Mesendoderm (in vitro differentiated cells): Measurements from ENCODE around the gene ARHGAP10.

Experiments used
- DNase-seq: peaks from one replicate; pipeline ENCODE4 v3.0.0; 2013
- H2AK5ac ChIP-seq: 2 replicates; pipeline ENCODE4 v1.6.1; 2013; ENCODE audit warnings: low read length, inconsistent platforms
- H2BK120ac ChIP-seq: 2 replicates; pipeline ENCODE4 v1.6.1; 2013; ENCODE audit warnings: low read depth, mild to moderate bottlenecking, low read length, moderate library complexity, mixed read lengths
- H2BK15ac ChIP-seq: replicated peaks from 2 replicates; pipeline ENCODE4 v1.6.1; 2013; ENCODE audit warnings: low read depth, mild to moderate bottlenecking, moderate library complexity
- H2BK5ac ChIP-seq: 2 replicates; pipeline ENCODE4 v1.6.1; 2013; ENCODE audit warnings: low read length, inconsistent platforms
- H3K18ac ChIP-seq: 2 replicates; pipeline ENCODE4 v1.6.1; 2013; ENCODE audit warnings: mild to moderate bottlenecking, low read length, mixed read lengths
- H3K23ac ChIP-seq: one replicate; pipeline ENCODE4 v1.6.1; 2013; ENCODE audit warnings: low read length
- H3K27ac ChIP-seq: 2 replicates; pipeline ENCODE4 v1.5.1; 2013; ENCODE audit warnings: low read depth, mild to moderate bottlenecking, inconsistent platforms, low read length, moderate library complexity
- H3K27me3 ChIP-seq: 2 replicates; pipeline ENCODE4 v1.6.1; 2013; ENCODE audit warnings: low read length, control low read depth, mild to moderate bottlenecking, inconsistent platforms; ENCODE audit not compliant: insufficient read depth, poor library complexity
- H3K36me3 ChIP-seq: 2 replicates; pipeline ENCODE4 v1.6.1; 2013; ENCODE audit warnings: low read length, inconsistent platforms; ENCODE audit not compliant: control insufficient read depth, insufficient read depth
- H3K4ac ChIP-seq: one replicate; pipeline ENCODE4 v1.6.1; 2013; ENCODE audit warnings: low read depth, mild to moderate bottlenecking, low read length, moderate library complexity
- H3K4me1 ChIP-seq: 2 replicates; pipeline ENCODE4 v1.6.1; 2013; ENCODE audit warnings: low read depth, low read length, inconsistent platforms; ENCODE audit not compliant: control insufficient read depth
- H3K4me2 ChIP-seq: 2 replicates; pipeline ENCODE4 v1.6.1; 2013; ENCODE audit warnings: low read length
- H3K4me3 ChIP-seq: 2 replicates; pipeline ENCODE4 v1.5.1; 2013; ENCODE audit warnings: mild to moderate bottlenecking, low read length
- H3K56ac ChIP-seq: one replicate; pipeline ENCODE4 v1.6.1; 2013; ENCODE audit warnings: low read length
- H3K79me1 ChIP-seq: 2 replicates; pipeline ENCODE4 v1.6.1; 2013; ENCODE audit warnings: low read length, inconsistent platforms
- H3K79me2 ChIP-seq: 2 replicates; pipeline ENCODE4 v1.6.1; 2013; ENCODE audit warnings: mild to moderate bottlenecking, low read length; ENCODE audit not compliant: control insufficient read depth, insufficient read depth
- H3K9ac ChIP-seq: 2 replicates; pipeline ENCODE4 v1.6.1; 2013; ENCODE audit warnings: low read length, inconsistent platforms
- H4K5ac ChIP-seq: one replicate; pipeline ENCODE4 v1.6.1; 2013; ENCODE audit warnings: low read length
- H4K8ac ChIP-seq: one replicate; pipeline ENCODE4 v1.6.1; 2013; ENCODE audit warnings: low read depth, mild to moderate bottlenecking, control low read depth, low read length, moderate library complexity
- WGBS: extraction: QIAGEN DNeasy Blood & Tissue Kit; methylation state at CpG from one replicate; pipeline ENCODE4 v1.1.7; 2013; ENCODE audit warnings: low lambda C conversion rate, missing lambda C conversion rate; ENCODE audit not compliant: insufficient coverage; ENCODE audit errors: extremely low coverage; 5-methylcytosine and 5-hydroxymethylcytosine counted together

Gene ARHGAP10

DNA sequence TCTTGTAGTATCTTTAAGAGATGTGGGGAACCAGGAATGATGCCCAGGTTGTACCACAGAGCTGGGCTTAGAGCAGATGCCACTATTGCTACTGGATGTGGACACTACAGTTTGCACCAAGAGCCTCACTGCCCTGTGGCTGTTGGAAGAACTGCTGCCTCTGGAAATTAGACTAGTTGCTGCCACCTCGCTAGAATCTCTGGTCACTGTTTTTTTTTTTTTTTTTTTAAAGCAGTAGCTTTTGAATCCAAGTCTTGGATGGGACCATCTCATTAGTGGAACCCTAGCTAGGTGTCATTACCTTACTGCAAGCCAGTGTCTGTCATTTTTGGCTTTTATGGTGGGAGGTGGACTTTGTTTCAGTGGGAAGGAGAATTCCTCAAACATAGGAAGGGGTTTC lies 105.5 kb downstream of the ARHGAP10 start:
- H3K79me2 ChIP-seq: no peaks in the 10 kb centered on the region
- no peak overlapping the region for H4K5ac ChIP-seq
- H3K23ac ChIP-seq: no peak overlapping the region
- H3K4me1 ChIP-seq: no peaks in the 10 kb centered on the region
- no peak overlapping the region for H4K8ac ChIP-seq
- H2BK15ac ChIP-seq: no peak overlapping the region
- no peak overlapping the region for H3K4me3 ChIP-seq
- no peaks in the 10 kb centered on the region for H3K79me1 ChIP-seq
- no CpG with 5 or more reads among the region's 1 CpG for WGBS
- peak; percentile 41 for DNase-seq
- no peaks in the 10 kb centered on the region for H3K36me3 ChIP-seq
- no peaks in the 10 kb centered on the region for H3K27me3 ChIP-seq
- no peak overlapping the region for H3K9ac ChIP-seq
- H2BK120ac ChIP-seq: peak overlapping the region; percentile 28
- no peak overlapping the region for H3K18ac ChIP-seq
- no peak overlapping the region for H3K4ac ChIP-seq
- H3K56ac ChIP-seq: no peak overlapping the region
- H3K4me2 ChIP-seq: no peak overlapping the region
- no peak overlapping the region for H3K27ac ChIP-seq
- no peak overlapping the region for H2AK5ac ChIP-seq
- H2BK5ac ChIP-seq: no peak overlapping the region

DNA sequence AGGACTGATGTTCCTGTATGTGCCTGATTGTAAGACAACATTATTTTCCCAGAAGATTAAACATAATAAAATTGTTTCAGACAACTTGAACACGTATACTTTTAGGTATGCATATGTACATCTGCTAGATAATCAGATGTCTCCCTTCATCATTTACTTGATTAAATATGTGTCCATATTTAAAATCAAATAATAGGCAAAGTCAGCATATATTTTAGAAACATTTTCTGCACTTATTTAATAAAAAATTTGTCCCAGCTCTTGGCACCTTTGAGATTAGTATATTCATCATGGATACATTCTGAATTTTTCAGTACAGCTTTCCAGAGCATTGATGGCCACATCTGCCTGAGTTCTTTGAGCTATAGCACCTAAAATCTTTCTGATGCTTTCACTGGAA lies 106.0 kb downstream of the ARHGAP10 start:
- H3K27ac ChIP-seq: no peak overlapping the region
- no peak overlapping the region for H3K4ac ChIP-seq
- no CpG with 5 or more reads among the region's 1 CpG for WGBS
- H2BK120ac ChIP-seq: no peak overlapping the region
- no peak overlapping the region for H3K4me2 ChIP-seq
- H3K23ac ChIP-seq: no peak overlapping the region
- H4K8ac ChIP-seq: no peak overlapping the region
- H2BK15ac ChIP-seq: no peak overlapping the region
- H3K56ac ChIP-seq: no peak overlapping the region
- no peaks in the 10 kb centered on the region for H3K4me1 ChIP-seq
- H3K9ac ChIP-seq: no peak overlapping the region
- no peak overlapping the region for H3K4me3 ChIP-seq
- H3K18ac ChIP-seq: no peak overlapping the region
- H2BK5ac ChIP-seq: no peak overlapping the region
- no peaks in the 10 kb centered on the region for H3K79me2 ChIP-seq
- H3K27me3 ChIP-seq: no peaks in the 10 kb centered on the region
- no peak for DNase-seq
- H3K79me1 ChIP-seq: no peaks in the 10 kb centered on the region
- no peaks in the 10 kb centered on the region for H3K36me3 ChIP-seq
- H2AK5ac ChIP-seq: no peak overlapping the region
- no peak overlapping the region for H4K5ac ChIP-seq

DNA sequence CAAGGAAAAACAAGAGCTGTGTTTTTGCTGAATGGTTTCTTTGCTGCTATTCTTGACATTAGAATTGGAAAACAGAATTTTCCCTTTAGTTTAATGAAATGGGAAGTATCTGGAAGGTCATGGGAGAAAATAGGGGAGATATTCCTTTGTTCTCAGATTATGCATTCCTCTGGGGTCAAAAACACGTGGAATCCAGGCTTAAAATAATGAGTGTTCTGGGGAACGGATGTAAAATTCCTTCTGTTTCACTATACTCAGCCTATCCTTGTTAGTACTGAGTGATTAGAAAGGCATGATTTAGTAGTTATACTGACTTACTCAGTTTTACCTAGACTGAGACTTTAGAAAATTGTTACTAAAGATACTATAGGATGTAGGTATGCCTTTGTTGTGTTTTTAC lies 107.3 kb downstream of the ARHGAP10 start:
- no CpG with 5 or more reads among the region's 2 CpGs for WGBS
- Histone ChIP-seq H3K36me3 (no peaks in the 10 kb centered on the region), H3K27me3 (no peaks in the 10 kb centered on the region), H3K56ac (no peak overlapping the region), H3K4ac (no peak overlapping the region), H3K23ac (no peak overlapping the region), H4K5ac (no peak overlapping the region), H2BK15ac (no peak overlapping the region), H3K18ac (no peak overlapping the region), H3K9ac (no peak overlapping the region), H3K79me2 (no peaks in the 10 kb centered on the region), H3K27ac (no peak overlapping the region), H3K4me3 (no peak overlapping the region), H2AK5ac (no peak overlapping the region), H3K4me1 (no peaks in the 10 kb centered on the region), H4K8ac (no peak overlapping the region), H2BK120ac (no peak overlapping the region), H3K79me1 (peaks cover 2% of the 10 kb centered on the region), H3K4me2 (no peak overlapping the region), H2BK5ac (no peak overlapping the region)
- DNase-seq: no peak

DNA sequence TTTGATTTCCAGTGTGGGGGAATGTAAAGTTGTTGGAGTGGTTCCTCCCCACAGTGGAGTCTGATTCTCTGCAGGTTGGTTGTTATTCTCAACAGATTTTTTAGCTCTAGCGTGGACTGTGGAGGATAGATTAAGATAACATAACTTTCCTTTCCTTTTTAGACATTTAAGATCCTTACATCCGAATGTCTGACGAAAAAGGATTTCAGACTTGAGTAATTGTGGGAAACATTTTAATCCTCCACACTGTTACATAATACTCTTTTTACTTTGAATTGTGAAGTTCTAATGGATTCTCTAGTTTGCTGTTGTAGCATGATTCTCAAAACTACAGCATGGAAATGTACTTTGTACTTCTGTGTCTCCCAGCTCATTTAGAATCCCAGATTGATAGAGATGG lies 107.8 kb downstream of the ARHGAP10 start:
- Histone ChIP-seq H3K23ac (no peak overlapping the region), H2AK5ac (no peak overlapping the region), H3K79me2 (no peaks in the 10 kb centered on the region), H3K4me3 (no peak overlapping the region), H3K36me3 (no peaks in the 10 kb centered on the region), H2BK5ac (no peak overlapping the region), H4K8ac (no peak overlapping the region), H3K9ac (no peak overlapping the region), H3K4me1 (no peaks in the 10 kb centered on the region), H2BK120ac (no peak overlapping the region), H3K18ac (no peak overlapping the region), H3K4ac (no peak overlapping the region), H4K5ac (no peak overlapping the region), H3K27ac (no peak overlapping the region), H3K27me3 (no peaks in the 10 kb centered on the region), H3K79me1 (peaks cover 2% of the 10 kb centered on the region), H3K56ac (no peak overlapping the region), H3K4me2 (no peak overlapping the region), H2BK15ac (no peak overlapping the region)
- WGBS: no CpG with 5 or more reads among the region's 3 CpGs
- no peak for DNase-seq

DNA sequence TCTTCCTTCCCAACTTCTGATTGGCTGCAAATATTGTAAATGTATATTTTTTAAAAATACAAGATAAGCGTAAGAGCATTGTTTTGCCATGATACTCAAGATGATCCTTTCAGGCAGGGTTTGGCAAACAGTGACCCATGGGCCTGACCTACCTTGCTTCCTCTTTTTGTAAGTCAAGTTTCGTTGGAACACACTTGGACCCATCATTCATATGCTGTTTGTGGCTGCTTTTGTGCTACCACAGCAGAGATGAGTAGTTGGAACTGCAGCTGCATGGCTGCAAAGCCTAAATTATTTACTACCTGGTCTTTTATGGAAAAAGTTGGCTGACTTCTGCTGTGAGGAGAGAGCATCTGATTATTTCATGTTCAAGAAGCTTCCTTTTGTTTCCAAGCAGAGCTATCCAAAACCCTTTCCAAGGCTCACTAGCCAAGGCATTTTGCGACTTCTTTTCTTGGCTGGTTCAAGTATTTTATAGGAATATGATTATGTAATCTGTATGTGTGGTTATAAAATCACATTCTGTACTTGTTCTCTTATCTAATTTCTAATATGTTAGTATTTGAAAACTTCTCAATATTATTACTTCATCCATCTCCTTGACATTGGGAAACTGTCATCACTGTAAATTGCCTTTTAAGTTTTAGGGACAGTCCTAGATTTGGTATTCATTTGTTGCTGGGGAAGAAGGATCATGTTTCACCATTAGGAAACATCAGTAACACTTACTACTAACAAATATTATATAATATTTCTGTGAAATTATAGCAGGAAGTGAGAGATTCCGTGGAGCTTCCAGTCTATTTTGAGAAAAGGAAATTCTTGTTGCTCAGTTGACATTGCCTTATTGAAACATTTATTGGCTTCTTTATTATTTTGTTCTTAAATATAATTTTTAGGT lies 109.2 kb downstream of the ARHGAP10 start:
- Histone ChIP-seq H2BK5ac (no peak overlapping the region), H3K79me1 (peaks cover 2% of the 10 kb centered on the region), H3K4me3 (no peak overlapping the region), H2AK5ac (no peak overlapping the region), H3K56ac (no peak overlapping the region), H4K5ac (no peak overlapping the region), H3K36me3 (no peaks in the 10 kb centered on the region), H3K27ac (no peak overlapping the region), H3K23ac (no peak overlapping the region), H3K4me1 (peaks cover 2% of the 10 kb centered on the region), H3K79me2 (no peaks in the 10 kb centered on the region), H3K4me2 (no peak overlapping the region), H3K9ac (no peak overlapping the region), H3K4ac (no peak overlapping the region), H4K8ac (no peak overlapping the region), H3K27me3 (no peaks in the 10 kb centered on the region), H2BK15ac (no peak overlapping the region), H3K18ac (no peak overlapping the region), H2BK120ac (no peak overlapping the region)
- no peak for DNase-seq
- no CpG with 5 or more reads among the region's 4 CpGs for WGBS

DNA sequence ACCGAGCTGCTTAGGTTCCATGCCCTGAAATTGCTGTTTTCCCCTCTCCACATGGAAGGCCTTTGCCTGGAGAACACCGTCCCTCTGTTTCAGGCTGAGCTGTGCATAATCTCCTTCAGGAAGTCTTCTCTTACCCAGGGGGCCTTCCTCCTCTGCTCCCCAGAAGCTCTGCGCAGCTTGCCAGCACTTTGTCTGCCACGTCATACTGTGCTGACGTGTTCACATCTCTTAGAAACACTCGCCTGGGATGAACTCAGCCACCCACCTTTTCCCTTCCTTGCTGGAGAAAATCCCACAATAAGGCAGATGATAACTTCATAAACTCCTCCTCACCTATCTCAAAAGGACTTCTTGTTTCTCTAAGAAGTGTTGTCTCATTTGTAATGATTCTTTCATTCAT lies 110.7 kb downstream of the ARHGAP10 start:
- Histone ChIP-seq H2BK120ac (no peak overlapping the region), H3K79me2 (no peaks in the 10 kb centered on the region), H2BK15ac (no peak overlapping the region), H3K56ac (no peak overlapping the region), H3K4me1 (peaks cover 7% of the 10 kb centered on the region), H3K9ac (no peak overlapping the region), H3K79me1 (peaks cover 2% of the 10 kb centered on the region), H3K4ac (no peak overlapping the region), H3K27me3 (no peaks in the 10 kb centered on the region), H4K5ac (no peak overlapping the region), H3K4me3 (no peak overlapping the region), H3K23ac (no peak overlapping the region), H3K36me3 (no peaks in the 10 kb centered on the region), H3K4me2 (no peak overlapping the region), H4K8ac (no peak overlapping the region), H2BK5ac (no peak overlapping the region), H2AK5ac (no peak overlapping the region), H3K27ac (no peak overlapping the region), H3K18ac (no peak overlapping the region)
- no CpG with 5 or more reads among the region's 6 CpGs for WGBS
- no peak for DNase-seq
